ENCODE data around the gene ZNF592. TPM values are rescaled to one million over a fixed set of nuclear protein-coding genes. Genes with fewer than 3 reads are reported as not detected.
A peak's percentile ranks its signal among the peaks of the same experiment; 100 is the strongest.

ZNF592 gene, protein sequence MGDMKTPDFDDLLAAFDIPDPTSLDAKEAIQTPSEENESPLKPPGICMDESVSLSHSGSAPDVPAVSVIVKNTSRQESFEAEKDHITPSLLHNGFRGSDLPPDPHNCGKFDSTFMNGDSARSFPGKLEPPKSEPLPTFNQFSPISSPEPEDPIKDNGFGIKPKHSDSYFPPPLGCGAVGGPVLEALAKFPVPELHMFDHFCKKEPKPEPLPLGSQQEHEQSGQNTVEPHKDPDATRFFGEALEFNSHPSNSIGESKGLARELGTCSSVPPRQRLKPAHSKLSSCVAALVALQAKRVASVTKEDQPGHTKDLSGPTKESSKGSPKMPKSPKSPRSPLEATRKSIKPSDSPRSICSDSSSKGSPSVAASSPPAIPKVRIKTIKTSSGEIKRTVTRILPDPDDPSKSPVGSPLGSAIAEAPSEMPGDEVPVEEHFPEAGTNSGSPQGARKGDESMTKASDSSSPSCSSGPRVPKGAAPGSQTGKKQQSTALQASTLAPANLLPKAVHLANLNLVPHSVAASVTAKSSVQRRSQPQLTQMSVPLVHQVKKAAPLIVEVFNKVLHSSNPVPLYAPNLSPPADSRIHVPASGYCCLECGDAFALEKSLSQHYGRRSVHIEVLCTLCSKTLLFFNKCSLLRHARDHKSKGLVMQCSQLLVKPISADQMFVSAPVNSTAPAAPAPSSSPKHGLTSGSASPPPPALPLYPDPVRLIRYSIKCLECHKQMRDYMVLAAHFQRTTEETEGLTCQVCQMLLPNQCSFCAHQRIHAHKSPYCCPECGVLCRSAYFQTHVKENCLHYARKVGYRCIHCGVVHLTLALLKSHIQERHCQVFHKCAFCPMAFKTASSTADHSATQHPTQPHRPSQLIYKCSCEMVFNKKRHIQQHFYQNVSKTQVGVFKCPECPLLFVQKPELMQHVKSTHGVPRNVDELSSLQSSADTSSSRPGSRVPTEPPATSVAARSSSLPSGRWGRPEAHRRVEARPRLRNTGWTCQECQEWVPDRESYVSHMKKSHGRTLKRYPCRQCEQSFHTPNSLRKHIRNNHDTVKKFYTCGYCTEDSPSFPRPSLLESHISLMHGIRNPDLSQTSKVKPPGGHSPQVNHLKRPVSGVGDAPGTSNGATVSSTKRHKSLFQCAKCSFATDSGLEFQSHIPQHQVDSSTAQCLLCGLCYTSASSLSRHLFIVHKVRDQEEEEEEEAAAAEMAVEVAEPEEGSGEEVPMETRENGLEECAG (N-terminal part only)
- polyA plus RNA-seq (4.1 to 9.4 TPM (median 4.4 TPM) in 3 replicates), polyA minus RNA-seq (9.1 to 21.3 TPM (median 9.7 TPM) in 3 replicates)
- polyA plus RNA-seq (2011; ENCODE audit: low read depth), result 3.0 TPM
- 5.0 and 5.6 TPM in 2 replicates for polyA plus RNA-seq (2011; cell fraction: cytosol; rRNA removed)
- 13.7 and 17.9 TPM in 2 replicates for polyA plus RNA-seq (2011; cell fraction: nucleus; rRNA removed)
- 7.3 and 9.3 TPM in 2 replicates for polyA plus RNA-seq (2012; ENCODE audit: low replicate concordance)
- 5.9 TPM for polyA minus RNA-seq (2011; cell fraction: cytosol; rRNA and poly(A)+ RNA removed)
- polyA minus RNA-seq (2011; cell fraction: nucleus; rRNA and poly(A)+ RNA removed), result 9.6 and 13.2 TPM in 2 replicates

- H3K9me1 ChIP-seq (ENCODE audit: control insufficient read depth, extremely low read depth, insufficient read depth, low read length), result peaks cover 3% of the 10 kb centered on the region
- peak within 1 kb of the TSS; percentile 91 to 97 (median 91) for H3K4me3 ChIP-seq (ENCODE audit: control insufficient read depth in 2 of 3, extremely low read depth in 1 of 3, insufficient read depth in 2 of 3, low read depth in 1 of 3, low read length in 3 of 3)
- H4K20me1 ChIP-seq (ENCODE audit: control insufficient read depth, extremely low read depth, insufficient read depth, low read length), result peaks cover 3% of the 10 kb centered on the region
- H3K9ac ChIP-seq (ENCODE audit: control insufficient read depth, extremely low read depth, insufficient read depth, low read length), result peak within 1 kb of the TSS; percentile 89
- H3K4me1 ChIP-seq (ENCODE audit: control insufficient read depth, extremely low read depth, insufficient read depth, low read length), result peaks cover 9% of the 10 kb centered on the region
- H3K27me3 ChIP-seq (ENCODE audit: control insufficient read depth, extremely low read depth, insufficient read depth, low read length), result no peaks in the 10 kb centered on the region
- peak in 2 of 3 experiments; percentile 1 to 7 for TF ChIP-seq CTCF (optimal IDR thresholded peaks at IDR 0.05 in 1 of 3, IDR thresholded peaks at IDR 0.05 in 1 of 3, conservative IDR thresholded peaks at IDR 0.05 in 1 of 3; ENCODE audit: extremely low read depth in 1 of 3, insufficient read depth in 2 of 3, low read length in 3 of 3)
- no peak for TF ChIP-seq EZH2 (IDR thresholded peaks at IDR 0.05; ENCODE audit: low read length)
- peaks cover 47% of the 10 kb centered on the region for H3K79me2 ChIP-seq (ENCODE audit: control insufficient read depth, insufficient read depth, low read length)
- no peaks in the 10 kb centered on the region for H3K9me3 ChIP-seq (ENCODE audit: control insufficient read depth, low read depth, low read length)
- DNase-seq (ENCODE audit: low read depth, low spot score) (no peak), FAIRE-seq (no peak)
- peak within 1 kb of the TSS; percentile 82 for H2AFZ ChIP-seq (ENCODE audit: control insufficient read depth, low read length)
- H3K36me3 ChIP-seq (ENCODE audit: control insufficient read depth in 2 of 2, extremely low read depth in 1 of 2, insufficient read depth in 2 of 2, low read length in 2 of 2), result no peaks in the 10 kb centered on the region
- dilution Hi-C loops (cut with MboI; ENCODE audit: extremely low pct_ligation_motif_present, low sequenced_read_pairs), result no loop called here
- H3K27ac ChIP-seq (ENCODE audit: control insufficient read depth, insufficient read depth, low read length), result peak within 1 kb of the TSS; percentile 75
- peak within 1 kb of the TSS; percentile 80 for H3K4me2 ChIP-seq (ENCODE audit: control insufficient read depth, extremely low read depth, insufficient read depth, low read depth, low read length)
Observed at GRCh38 chr15:84748274-84749110, at the start of gene ZNF592. Gene ZNF592 (plus strand): TSS chr15:84748592. CDS start chr15:84782676, 34,084 bp downstream.

Measured in keratinocyte (primary cell).